ENCODE data around the gene SLC29A3.

- TF ChIP-seq CTCF (IDR thresholded peaks at IDR 0.05) (no peak), TCF7L2 (IDR thresholded peaks at IDR 0.05; ENCODE audit: low read depth, low read length) (no peak)
Observed at GRCh38 chr10:71297343-71297742, 21.7 kb upstream of the SLC29A3 start.

Measured in Panc1 (cell line).